ENCODE measurements around the gene IFT52.
A peak's percentile ranks its signal among the peaks of the same experiment; 100 is the strongest.

The IFT52 gene

DNA sequence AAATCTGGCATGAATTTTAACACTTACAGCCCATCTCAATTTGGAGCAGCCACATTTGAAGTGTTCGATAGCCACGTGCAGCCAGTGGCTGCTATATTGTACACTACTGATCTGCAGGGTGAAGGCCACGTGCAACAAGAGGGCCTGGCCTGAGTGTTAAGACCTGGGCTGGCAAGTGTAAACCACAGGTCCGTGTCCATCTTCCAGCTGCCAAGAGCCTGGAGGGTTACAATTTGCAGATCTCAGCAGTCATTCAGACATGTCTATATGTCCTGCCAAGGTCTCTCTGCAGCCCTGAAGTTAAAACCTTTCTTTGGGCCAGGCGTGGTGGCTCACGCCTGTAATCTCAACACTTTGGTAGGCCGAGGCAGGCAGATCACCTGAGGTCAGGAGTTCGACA is 17.8 kb upstream of the IFT52 start:
- DNase-seq (ENCODE audit: low read depth) = no peak
- H3K4me3 ChIP-seq (ENCODE audit: low read length) = no peak overlapping the region
- TF ChIP-seq, protein P1, sequence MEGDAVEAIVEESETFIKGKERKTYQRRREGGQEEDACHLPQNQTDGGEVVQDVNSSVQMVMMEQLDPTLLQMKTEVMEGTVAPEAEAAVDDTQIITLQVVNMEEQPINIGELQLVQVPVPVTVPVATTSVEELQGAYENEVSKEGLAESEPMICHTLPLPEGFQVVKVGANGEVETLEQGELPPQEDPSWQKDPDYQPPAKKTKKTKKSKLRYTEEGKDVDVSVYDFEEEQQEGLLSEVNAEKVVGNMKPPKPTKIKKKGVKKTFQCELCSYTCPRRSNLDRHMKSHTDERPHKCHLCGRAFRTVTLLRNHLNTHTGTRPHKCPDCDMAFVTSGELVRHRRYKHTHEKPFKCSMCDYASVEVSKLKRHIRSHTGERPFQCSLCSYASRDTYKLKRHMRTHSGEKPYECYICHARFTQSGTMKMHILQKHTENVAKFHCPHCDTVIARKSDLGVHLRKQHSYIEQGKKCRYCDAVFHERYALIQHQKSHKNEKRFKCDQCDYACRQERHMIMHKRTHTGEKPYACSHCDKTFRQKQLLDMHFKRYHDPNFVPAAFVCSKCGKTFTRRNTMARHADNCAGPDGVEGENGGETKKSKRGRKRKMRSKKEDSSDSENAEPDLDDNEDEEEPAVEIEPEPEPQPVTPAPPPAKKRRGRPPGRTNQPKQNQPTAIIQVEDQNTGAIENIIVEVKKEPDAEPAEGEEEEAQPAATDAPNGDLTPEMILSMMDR (IDR thresholded peaks at IDR 0.05; ENCODE audit: insufficient read depth, low read depth, low read length, missing control alignments) = no peak

DNA sequence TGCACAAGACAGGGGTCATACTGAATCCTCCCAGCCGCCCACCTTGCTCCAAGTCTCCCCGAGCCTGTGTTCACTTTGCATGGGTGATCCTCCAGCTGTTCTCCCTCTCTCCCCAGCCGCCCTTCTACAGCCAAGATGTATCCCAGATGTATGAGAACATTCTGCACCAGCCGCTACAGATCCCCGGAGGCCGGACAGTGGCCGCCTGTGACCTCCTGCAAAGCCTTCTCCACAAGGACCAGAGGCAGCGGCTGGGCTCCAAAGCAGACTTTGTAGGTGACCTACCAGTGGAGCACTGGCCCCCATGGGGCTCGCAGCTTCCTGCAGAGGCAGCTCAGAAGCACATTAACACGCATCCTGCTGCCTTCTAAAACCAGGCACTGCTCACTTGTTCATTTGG is 14.6 kb upstream of the IFT52 start:
- DNase-seq (ENCODE audit: low read depth) = no peak
- no peak overlapping the region for H3K4me3 ChIP-seq (ENCODE audit: low read length)
- TF ChIP-seq, protein P1 (IDR thresholded peaks at IDR 0.05; ENCODE audit: insufficient read depth, low read depth, low read length, missing control alignments) = no peak

DNA sequence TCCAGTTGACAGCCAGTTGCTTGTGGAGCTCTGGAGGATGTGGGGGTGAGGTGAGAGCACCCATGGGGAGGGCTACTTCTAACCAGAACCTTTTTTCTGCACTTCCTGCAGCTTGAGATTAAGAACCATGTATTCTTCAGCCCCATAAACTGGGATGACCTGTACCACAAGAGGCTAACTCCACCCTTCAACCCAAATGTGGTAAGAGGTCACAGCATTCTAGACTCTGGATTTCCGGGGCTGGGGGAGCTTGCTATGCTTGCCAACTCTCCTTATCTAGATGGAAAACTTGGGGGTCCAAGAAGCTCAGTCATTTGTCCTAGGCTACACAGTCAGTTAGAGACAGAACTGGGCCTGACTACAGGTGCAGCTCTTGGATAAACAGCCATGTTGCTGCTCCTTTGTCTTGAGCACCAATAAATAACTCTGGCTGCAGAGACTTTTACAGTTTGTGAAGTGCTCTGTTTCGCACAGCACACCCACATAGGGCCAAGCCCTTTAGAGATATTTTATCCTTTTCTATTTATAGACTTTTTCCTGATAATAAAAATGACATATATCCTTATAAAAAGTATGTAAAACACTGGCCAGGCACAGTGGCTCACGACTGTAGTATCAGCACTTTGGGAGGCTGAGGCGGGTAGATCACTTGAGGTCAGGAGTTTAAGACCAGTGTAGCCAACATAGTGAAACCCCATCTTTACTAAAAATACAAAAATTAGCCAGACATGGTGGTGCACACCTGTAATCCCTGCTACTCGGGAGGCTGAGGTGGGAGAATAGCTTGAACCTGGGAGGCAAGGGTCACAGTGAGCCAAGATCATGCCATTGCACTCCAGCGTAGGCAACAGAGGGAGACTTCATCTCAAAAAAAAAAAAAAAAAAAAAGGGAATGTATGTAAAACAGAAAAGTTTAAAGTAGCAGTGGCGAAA is 10.6 kb upstream of the IFT52 start:
- H3K4me3 ChIP-seq (ENCODE audit: low read length) = no peak overlapping the region
- TF ChIP-seq, protein P1 (IDR thresholded peaks at IDR 0.05; ENCODE audit: insufficient read depth, low read depth, low read length, missing control alignments) = no peak
- no peak for DNase-seq (ENCODE audit: low read depth)

DNA sequence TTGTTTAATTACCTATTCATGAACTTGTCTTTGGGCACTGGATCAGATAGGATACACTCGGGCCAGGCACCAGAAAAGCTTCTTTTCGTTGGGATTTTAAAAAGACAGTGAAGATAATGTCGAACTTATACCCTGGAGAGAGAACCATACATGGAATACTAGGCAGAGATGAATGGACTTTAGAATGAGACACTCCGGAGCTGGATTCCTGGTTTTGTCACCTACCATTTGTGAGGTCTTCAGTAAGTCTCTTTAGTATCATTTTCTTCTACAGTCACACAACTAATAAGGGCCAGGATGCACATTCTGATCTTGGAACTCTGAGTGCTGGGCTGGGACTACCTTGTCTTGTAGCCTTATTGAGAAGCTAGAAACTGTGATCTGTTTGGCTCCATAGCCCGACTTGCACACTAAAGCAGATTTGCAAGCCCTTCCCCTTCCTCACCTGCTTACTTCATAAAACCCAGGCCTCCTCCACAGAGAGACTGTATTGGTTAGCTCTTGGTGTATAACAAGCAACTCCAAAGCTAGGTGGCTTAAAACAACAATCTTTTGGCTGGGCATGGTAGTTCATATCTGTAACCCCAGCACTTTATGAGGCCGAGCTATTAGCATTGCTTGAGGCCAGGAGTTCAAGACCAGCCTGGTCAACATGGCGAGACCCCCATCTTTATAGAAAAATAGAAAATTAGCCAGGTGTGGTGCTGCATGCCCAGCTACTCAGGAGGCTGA is 7.4 kb upstream of the IFT52 start:
- TF ChIP-seq, protein P1 (IDR thresholded peaks at IDR 0.05; ENCODE audit: insufficient read depth, low read depth, low read length, missing control alignments) = no peak
- no peak overlapping the region for H3K4me3 ChIP-seq (ENCODE audit: low read length)
- DNase-seq (ENCODE audit: low read depth) = no peak

GRCh38 chr20:43583982-43584432 is 6.7 kb upstream of the IFT52 start:
- H3K4me3 ChIP-seq (ENCODE audit: low read length) = no peak overlapping the region
- TF ChIP-seq, protein P1 (IDR thresholded peaks at IDR 0.05; ENCODE audit: insufficient read depth, low read depth, low read length, missing control alignments) = no peak
- peak; percentile 86 for DNase-seq (ENCODE audit: low read depth)

DNA sequence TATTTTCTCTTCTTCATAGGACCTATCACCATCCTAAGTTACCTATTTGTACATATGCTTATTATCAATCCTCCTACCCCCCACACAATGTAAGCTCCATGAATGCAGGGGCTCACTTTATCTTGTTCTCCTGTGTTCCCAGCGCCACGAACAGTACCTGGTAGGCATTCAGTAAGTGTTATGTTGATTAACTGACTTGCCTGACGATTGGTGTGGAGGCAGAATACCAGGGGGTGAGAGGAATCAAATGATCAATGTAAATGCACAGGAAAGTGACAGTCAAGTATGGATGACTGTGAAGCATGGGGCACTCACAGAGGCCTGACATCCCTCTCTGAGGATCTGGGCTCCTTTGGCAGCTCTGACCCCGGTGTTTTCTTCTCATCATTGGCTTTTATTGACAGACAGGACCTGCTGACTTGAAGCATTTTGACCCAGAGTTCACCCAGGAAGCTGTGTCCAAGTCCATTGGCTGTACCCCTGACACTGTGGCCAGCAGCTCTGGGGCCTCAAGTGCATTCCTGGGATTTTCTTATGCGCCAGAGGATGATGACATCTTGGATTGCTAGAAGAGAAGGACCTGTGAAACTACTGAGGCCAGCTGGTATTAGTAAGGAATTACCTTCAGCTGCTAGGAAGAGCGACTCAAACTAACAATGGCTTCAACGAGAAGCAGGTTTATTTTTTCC is 6.1 kb upstream of the IFT52 start:
- no peak overlapping the region for H3K4me3 ChIP-seq (ENCODE audit: low read length)
- no peak for DNase-seq (ENCODE audit: low read depth)
- TF ChIP-seq, protein P1 (IDR thresholded peaks at IDR 0.05; ENCODE audit: insufficient read depth, low read depth, low read length, missing control alignments) = no peak

Measured in epithelial cell of esophagus (primary cell).